ENCODE data around the gene FSCN2. TPM values are rescaled to one million over a fixed set of nuclear protein-coding genes. Genes with fewer than 3 reads are reported as not detected.

Gene FSCN2
- total RNA-seq, result 1 to 10 TPM; 2.3 to 4.9 TPM
- long read RNA-seq, partial matches to known transcripts, result 0 of 1 reads
- long read RNA-seq, other reads (novel, unspliced or antisense), result 1 of 1 reads

- intact Hi-C loops (cut with DNase I, micrococcal nuclease), result loop anchor here in 1 of 2 donors (10.0 kb wide), 1 partner anchor 77 kb away; no protein-coding TSS in a partner anchor
- ATAC-seq (peak; percentile 56), DNase-seq (no peak)
These were observed at the start of gene FSCN2 for GRCh38 chr17:81527591-81528383. Gene FSCN2 (plus strand): TSS chr17:81528377. CDS start chr17:81528532, 155 bp downstream.

DNA sequence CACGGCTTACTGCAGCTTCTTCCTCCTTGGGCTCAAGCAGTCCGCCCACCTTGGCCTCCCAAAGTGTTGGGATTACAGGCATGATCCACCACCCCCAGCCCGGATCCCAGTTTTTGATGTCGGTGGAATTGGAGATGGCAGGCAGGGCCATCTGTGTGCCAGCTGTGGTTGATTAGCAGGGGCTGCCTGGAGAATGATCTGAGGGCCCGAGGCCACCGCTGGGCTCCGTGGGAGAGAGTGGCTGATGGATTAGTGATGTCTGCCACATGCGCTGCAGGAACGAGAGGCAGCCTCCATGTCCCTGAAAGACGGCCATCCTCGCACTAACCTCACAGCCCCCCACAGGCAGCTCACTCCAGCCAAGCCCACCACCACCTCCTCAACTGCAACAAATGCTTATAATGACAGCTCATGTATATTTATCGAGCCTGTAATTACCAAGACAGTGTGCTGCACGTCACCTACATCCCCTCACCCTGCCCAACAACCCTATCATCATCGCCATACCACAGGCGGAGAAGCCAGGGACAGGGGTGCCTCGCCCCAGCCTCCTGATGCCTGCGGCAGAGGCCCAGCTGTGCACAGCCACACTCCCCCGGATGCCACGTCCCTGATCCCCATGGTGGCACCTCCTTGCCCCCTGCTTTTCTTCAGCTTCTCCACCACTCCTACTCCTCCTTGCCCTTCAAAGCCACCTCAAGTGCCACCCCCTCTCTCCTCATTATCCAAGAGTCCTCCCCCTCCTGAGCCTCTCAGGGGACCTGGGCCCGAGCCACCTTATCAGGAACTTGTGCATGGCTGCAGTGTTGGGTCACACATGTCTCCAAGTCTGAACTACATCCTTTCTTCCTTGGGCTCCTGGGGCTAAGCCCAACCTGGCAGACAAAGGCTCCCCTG lies 48.8 kb upstream of the FSCN2 start:
- no peak for DNase-seq
- ATAC-seq, result no peak
- intact Hi-C loops (cut with DNase I, micrococcal nuclease), result loop anchor here in 1 of 2 donors (10.0 kb wide), 1 partner anchor 225 kb away; no protein-coding TSS in a partner anchor

DNA sequence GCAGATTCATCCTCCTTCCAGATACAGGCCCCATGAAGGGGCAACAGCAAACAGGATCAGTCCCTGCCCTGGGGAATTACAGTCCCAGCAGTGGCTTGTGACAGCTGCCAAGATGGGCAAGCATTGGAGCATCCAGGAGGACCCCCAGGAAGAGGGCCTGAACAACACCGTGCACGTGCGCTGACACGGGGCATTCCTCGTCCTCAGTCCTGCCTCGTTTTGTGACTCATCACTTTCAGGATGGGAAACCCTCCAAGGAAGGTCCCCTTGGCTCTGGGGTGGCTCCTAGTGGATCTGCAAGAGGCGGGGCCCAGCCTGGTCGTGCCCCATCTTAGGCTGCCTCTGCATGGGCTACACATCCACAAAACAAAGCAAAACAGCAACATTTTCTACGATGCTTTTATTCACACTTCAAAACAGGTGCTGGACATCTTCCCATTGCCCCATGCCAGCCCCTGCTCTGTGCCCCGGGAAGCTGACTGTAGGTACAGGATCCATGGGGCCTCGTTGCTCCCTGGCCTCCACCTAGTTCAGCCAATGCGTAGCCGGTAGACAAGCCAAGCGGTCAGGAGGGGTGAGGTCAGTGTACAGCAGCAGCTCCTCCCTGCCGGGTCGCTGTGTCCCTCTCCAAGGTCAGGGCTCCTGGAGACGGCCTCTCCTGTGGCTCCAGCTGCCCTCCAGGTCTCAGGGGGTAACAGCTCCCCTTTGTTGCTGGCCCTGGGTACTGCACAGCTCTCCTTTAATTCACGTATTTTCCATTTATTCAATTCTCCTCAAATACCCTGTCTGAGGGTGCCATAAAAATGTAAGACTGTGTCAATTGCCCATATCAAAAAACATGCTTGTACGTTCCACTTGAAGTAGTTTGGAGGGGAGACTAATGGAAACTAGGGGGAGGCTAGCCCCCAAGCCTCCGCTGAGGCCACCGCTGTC lies 47.8 kb upstream of the FSCN2 start:
- DNase-seq (no peak), ATAC-seq (no peak)
- intact Hi-C loops (cut with DNase I, micrococcal nuclease), result loop anchor here in 1 of 2 donors (10.0 kb wide), 1 partner anchor 226 kb away; no protein-coding TSS in a partner anchor

DNA sequence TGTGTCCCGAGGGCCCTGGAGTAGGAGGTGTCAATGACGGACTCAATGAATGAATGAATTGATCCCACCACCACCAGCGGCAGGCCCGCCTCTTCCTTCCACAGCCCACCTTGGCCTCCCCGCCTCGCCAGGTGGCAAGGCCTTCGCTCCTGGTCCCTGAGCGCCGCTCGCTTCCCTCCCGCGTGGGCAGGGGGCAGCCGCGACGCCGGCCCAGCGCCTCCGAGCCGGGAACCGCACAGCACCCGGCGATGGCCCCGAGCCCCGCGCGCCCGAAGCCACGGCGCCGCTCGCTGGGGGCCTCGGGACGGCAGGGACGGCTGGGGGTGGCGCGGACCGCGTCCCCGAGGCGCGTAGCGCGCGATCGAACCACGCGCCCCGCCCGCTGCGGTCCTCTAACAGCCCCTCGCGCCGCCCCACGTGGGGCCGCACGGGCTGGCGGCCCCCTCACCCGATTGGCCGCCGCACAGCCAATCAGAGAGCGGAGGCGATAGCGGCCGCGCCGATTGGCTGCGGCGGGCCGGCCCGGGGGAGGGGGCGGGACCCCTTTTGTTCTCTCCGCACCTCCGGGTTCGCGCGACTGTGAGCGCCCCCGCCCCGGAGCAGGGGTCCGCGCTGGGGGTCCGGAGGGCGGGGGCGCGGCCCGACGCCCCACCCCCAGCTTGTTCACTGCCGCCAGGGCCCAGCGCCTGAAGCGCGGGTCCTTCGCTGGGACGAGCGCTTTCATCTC lies 46.9 kb upstream of the FSCN2 start:
- DNase-seq (peak; percentile 44 to 63), ATAC-seq (peak; percentile 59)
- intact Hi-C loops (cut with DNase I, micrococcal nuclease), result loop anchor here in 1 of 2 donors (10.0 kb wide), 1 partner anchor 226 kb away; no protein-coding TSS in a partner anchor

GRCh38 chr17:81481815-81482505 lies 46.2 kb upstream of the FSCN2 start:
- ATAC-seq, result no peak
- intact Hi-C loops (cut with DNase I, micrococcal nuclease), result loop anchor here in 1 of 2 donors (10.0 kb wide), 1 partner anchor 227 kb away; no protein-coding TSS in a partner anchor
- no peak for DNase-seq

GRCh38 chr17:81482673-81483072 lies 45.5 kb upstream of the FSCN2 start:
- intact Hi-C loops (cut with DNase I, micrococcal nuclease), result loop anchor here in 1 of 2 donors (10.0 kb wide), 1 partner anchor 228 kb away; no protein-coding TSS in a partner anchor
- no peak for ATAC-seq
- DNase-seq, result no peak

- intact Hi-C loops (cut with DNase I, micrococcal nuclease), result loop anchor here in 1 of 2 donors (10.0 kb wide), 1 partner anchor 228 kb away; no protein-coding TSS in a partner anchor
- peak; percentile 38 to 44 for DNase-seq
- no peak for ATAC-seq
These were observed 44.9 kb upstream of the FSCN2 start for GRCh38 chr17:81483085-81483861.

- ATAC-seq (peak; percentile 0), DNase-seq (no peak)
- intact Hi-C loops (cut with DNase I, micrococcal nuclease), result loop anchor here in 1 of 2 donors (10.0 kb wide), 1 partner anchor 229 kb away; no protein-coding TSS in a partner anchor
These were observed 44.3 kb upstream of the FSCN2 start for GRCh38 chr17:81483862-81484194.

GRCh38 chr17:81484195-81484979 lies 43.8 kb upstream of the FSCN2 start:
- DNase-seq, result peak; percentile 86 to 92
- intact Hi-C loops (cut with DNase I, micrococcal nuclease), result loop anchor here in 1 of 2 donors (10.0 kb wide), 1 partner anchor 230 kb away; no protein-coding TSS in a partner anchor
- ATAC-seq, result peak; percentile 77

DNA sequence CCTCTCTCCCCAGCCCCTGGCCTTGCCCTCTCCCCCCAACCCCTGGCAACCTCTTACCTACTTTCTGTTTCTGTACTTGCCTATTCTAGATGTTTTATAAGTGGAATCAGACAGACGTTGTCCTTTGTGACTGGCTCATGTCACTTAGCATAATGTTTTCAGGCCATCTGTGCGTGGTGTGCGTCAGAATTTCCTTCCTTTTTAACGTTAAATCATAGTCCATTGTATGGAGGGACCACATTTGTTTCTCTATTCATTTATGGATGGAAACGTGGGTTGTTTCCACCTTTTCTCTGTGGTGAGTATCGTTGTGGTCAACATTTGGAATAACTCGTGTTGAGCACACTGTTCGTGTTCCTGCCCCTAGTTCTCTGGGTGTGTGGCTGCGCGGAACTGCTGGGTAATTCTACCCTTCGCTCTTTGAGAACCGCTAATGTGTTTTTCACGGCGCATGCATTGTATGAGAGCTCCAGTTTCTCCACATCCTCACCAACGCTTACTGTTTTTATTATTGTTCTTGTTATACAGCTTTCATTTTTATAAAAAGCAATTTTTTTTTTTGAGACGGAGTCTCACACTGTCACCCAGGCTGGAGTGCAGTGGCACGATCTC lies 41.9 kb upstream of the FSCN2 start:
- ATAC-seq (no peak), DNase-seq (no peak)
- intact Hi-C loops (cut with DNase I, micrococcal nuclease), result loop anchor here in 1 of 2 donors (10.0 kb wide), 1 partner anchor 232 kb away; no protein-coding TSS in a partner anchor

DNA sequence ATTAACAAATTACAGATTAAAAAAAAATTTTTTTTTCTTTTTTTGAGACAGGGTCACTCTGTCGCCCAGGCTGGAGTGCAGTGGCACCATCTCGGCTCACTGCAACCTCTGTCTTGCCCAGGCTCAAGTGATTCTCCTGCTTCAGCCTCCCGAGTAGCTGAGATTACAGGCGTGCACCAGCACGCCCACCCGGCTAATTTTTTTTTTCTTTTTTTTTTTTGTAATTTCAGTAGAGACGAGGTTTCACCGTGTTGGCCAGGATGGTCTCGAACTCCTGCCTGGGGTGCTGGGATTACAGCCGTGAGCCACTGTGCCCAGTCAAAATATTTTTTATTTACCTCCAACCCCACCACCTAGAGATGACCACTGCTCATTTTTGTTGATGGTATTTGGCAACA lies 41.1 kb upstream of the FSCN2 start:
- intact Hi-C loops (cut with DNase I, micrococcal nuclease), result loop anchor here in 1 of 2 donors (10.0 kb wide), 1 partner anchor 232 kb away; no protein-coding TSS in a partner anchor
- no peak for ATAC-seq
- no peak for DNase-seq

DNA sequence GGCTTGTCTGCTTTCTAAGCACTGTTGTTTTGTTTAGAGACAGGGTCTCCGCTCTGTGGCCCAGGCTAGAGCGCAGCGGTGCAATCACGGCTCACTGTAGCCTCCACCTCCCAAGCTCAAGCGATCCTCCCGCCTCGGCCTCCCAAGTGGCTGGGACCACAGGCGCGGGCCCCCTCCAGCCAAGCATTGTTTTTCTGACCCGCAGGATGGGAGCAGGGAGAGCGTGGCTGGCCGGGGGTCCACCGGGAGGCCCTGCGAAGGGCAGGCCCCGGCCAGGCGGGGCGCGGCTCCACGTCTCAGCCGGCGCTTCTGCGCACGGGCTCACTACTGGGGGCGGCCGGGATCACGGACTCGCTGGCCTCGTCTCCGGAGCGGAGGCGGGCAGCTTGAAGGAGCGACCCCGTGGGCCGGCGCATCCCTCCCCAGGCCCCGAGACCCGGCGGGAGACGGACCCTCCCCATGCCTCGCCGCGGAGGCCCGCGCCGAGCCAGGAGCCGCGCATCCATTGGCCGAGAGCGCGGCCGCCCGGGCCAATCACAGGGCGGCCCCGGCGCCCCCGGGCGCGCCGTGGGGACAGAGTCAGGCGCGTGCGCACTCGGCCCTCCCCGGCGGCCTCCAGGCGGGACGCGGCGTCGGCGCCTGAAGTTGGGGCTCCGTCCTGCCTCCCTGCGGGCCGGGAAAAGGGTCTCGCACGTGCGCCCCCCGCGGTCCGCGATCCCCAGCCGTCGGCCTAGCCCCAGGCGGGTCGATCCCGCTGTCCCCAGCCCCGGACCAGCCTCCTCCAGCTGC lies 40.5 kb upstream of the FSCN2 start:
- intact Hi-C loops (cut with DNase I, micrococcal nuclease), result loop anchor here in 1 of 2 donors (10.0 kb wide), 1 partner anchor 233 kb away; no protein-coding TSS in a partner anchor
- DNase-seq (peak; percentile 59 to 85), ATAC-seq (peak; percentile 82)

DNA sequence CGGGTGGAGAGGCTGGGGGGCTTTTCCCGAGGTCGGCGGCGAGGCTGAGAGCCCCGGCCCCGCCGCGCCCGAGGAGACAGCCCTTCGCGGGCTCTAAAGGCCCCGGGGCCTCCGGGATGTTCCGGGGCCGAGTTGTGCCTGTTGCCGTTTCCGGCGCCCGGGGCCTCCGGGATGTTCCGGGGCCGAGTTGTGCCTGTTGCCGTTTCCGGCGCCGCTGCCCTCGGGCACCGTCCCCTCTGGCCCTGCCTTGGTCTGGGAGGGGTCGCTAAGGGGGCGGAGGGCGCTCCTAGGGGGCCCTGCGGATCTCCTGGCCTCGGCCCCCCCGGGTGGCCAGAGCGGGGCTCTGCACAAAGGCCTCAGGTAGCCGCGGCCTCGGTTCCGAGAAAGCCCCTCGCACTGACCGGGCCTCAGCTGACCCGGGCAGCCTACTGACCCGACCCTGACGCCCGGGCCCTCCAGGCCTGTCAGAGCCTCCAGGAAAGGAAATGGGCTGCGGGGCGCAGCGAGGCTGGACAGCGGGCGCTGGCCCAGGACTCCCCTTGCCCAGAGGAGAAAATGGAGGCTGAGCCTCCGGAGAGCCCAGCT lies 39.8 kb upstream of the FSCN2 start:
- intact Hi-C loops (cut with DNase I, micrococcal nuclease), result loop anchor here in 1 of 2 donors (10.0 kb wide), 1 partner anchor 234 kb away; no protein-coding TSS in a partner anchor
- DNase-seq (no peak), ATAC-seq (peak; percentile 29)
